ENCODE results near the gene PAN2. TPM values are rescaled to one million over a fixed set of nuclear protein-coding genes. Genes with fewer than 3 reads are reported as not detected.

PAN2 gene
- total RNA-seq, 1 donor from 2014 or later, result 101 TPM

DNA sequence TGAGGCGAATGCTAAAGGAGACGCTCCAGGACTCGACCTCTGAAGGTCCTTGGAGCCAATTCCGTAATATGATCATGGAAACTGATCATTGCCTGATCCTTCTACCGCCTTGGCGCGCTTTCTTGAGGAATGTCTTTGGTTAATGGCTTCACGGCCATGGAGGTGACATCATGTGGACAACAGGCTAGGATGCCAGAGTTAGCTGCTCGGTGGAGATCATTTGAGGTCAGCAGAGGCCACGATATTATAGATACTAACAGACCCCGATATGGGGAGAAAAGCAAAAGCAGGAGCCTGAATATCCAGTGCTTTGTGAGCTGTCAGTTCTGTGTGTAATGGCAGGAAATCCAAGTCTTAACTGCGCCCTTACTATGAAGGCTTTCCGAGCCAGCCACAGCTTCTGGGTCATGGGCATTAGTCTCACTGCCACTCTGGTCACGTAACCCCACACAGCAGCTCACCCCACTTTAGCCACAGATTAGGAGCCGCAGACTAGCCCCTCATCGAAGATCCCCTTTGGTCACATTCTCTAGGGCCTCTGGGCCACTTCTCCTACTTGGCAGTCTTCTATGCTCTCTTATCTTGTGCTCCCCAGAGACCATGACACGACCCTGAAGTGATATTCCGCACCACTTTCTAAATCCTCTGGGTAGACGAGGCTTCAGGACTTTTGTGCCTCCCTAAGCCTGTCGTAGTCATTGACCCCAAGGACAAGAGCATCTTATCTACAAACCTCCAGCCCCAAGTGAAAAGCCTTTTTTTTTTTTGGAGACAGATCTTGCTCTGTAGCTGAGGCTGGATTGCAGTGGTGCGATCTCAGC is 32.9 kb downstream of the PAN2 start:
- H3K27me3 Mint-ChIP-seq (ENCODE audit: unreplicated experiment), result peaks cover 2% of the 10 kb centered on the region
- DNase-seq, result no peak

DNA sequence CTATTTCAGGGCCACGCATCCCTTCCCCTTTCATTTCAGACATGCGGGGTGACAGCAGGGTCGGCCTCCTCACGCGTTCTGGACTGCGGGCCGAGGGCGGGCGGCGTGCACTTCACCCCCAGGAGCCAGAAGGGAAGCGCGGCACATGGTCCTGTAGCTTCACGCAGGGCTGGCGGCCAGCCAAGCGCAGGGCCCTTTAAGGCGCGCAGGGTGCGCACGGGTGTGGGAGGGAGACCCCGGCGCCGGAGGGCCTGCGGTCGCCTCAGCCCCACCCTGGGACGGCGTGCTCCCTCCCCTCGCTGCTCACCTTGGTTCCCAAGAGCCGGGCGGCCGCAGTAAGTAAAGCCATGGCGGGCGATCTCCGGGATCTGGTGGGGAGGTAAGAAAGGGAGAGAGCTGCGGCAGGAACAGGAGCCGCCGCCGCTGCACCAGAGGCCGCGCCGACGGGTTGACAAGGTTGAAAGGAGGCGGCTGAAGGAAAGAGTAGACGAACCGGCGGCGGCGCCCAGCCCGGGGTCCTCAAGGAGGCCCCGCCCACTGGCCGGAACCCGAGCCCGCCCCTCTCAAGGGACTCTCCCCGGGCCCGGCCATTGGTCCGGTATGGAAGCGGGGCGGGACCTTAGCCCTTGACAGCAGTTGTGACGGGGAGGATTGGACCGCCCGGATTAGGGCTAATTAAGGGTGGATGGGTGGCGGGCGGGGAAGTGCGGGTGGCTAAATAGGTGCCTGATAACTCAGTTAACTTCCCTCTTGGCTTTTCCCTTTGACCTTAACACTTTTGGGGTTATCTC is 33.8 kb downstream of the PAN2 start, which contains the start of gene CS:
Gene CS, minus strand, starts transcription at position 478 of the 791 bp plus-strand sequence. Its CDS starts 129 bp downstream, at position 349.
- H3K9me3 Mint-ChIP-seq (ENCODE audit: unreplicated experiment), result peaks cover 12% of the 10 kb centered on the region
- peaks cover 24% of the 10 kb centered on the region for H3K4me1 Mint-ChIP-seq (ENCODE audit: low read depth, unreplicated experiment)
- TF ChIP-seq, protein P1, sequence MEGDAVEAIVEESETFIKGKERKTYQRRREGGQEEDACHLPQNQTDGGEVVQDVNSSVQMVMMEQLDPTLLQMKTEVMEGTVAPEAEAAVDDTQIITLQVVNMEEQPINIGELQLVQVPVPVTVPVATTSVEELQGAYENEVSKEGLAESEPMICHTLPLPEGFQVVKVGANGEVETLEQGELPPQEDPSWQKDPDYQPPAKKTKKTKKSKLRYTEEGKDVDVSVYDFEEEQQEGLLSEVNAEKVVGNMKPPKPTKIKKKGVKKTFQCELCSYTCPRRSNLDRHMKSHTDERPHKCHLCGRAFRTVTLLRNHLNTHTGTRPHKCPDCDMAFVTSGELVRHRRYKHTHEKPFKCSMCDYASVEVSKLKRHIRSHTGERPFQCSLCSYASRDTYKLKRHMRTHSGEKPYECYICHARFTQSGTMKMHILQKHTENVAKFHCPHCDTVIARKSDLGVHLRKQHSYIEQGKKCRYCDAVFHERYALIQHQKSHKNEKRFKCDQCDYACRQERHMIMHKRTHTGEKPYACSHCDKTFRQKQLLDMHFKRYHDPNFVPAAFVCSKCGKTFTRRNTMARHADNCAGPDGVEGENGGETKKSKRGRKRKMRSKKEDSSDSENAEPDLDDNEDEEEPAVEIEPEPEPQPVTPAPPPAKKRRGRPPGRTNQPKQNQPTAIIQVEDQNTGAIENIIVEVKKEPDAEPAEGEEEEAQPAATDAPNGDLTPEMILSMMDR (IDR thresholded peaks at IDR 0.05; ENCODE audit: partially characterized antibody, unreplicated experiment), result no peak
- peak within 1 kb of the TSS; percentile 87 for H3K27ac Mint-ChIP-seq (ENCODE audit: unreplicated experiment)
- H3K4me3 Mint-ChIP-seq (ENCODE audit: unreplicated experiment), result peak within 1 kb of the TSS; percentile 95
- H3K27me3 Mint-ChIP-seq (ENCODE audit: unreplicated experiment), result peaks cover 2% of the 10 kb centered on the region
- no peaks in the 10 kb centered on the region for H3K36me3 Mint-ChIP-seq (ENCODE audit: unreplicated experiment)
- DNase-seq, result peak; percentile 99

More for the DNA sequence above, 32.9 kb downstream of the PAN2 start:
- peak overlapping the region; percentile 87 for H3K27ac Mint-ChIP-seq (ENCODE audit: unreplicated experiment)
- no peaks in the 10 kb centered on the region for H3K36me3 Mint-ChIP-seq (ENCODE audit: unreplicated experiment)
- H3K9me3 Mint-ChIP-seq (ENCODE audit: unreplicated experiment), result peaks cover 14% of the 10 kb centered on the region
- TF ChIP-seq, protein P1 (IDR thresholded peaks at IDR 0.05; ENCODE audit: partially characterized antibody, unreplicated experiment), result no peak
- H3K4me3 Mint-ChIP-seq (ENCODE audit: unreplicated experiment), result peak overlapping the region; percentile 95
- H3K4me1 Mint-ChIP-seq (ENCODE audit: low read depth, unreplicated experiment), result peaks cover 24% of the 10 kb centered on the region

DNA sequence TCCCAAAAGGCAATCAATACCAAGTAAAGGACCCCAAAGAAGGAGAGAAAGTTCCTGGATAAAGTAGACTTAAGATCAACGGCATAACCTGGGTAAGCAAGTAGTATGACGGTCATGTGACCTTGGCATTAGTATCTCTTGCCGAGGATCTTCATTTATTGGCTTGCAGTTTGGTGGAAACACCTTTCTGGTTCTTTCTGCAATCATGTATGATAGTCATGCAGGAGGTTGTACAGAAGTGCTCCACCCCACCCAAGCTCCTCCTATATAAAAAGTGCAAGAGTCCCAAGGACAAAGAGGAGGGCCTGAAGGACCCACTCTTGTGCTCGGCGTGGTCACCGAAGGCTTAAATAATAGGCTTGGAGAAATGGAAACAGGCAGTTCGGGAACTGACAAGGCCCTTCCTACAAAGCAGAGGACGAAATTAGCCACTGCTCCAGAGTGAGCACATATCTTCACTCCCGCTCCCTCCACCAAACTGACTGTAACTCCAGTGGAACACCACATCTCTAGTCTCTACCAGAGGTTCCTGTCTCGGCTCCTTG is 34.4 kb downstream of the PAN2 start:
- Mint-ChIP-seq H3K4me1 (ENCODE audit: low read depth, unreplicated experiment) (peaks cover 24% of the 10 kb centered on the region), H3K36me3 (ENCODE audit: unreplicated experiment) (no peaks in the 10 kb centered on the region), H3K9me3 (ENCODE audit: unreplicated experiment) (peaks cover 12% of the 10 kb centered on the region), H3K4me3 (ENCODE audit: unreplicated experiment) (peak overlapping the region; percentile 95), H3K27me3 (ENCODE audit: unreplicated experiment) (peaks cover 2% of the 10 kb centered on the region), H3K27ac (ENCODE audit: unreplicated experiment) (peak overlapping the region; percentile 87)
- TF ChIP-seq, protein P1 (IDR thresholded peaks at IDR 0.05; ENCODE audit: partially characterized antibody, unreplicated experiment), result no peak
- DNase-seq, result no peak

DNA sequence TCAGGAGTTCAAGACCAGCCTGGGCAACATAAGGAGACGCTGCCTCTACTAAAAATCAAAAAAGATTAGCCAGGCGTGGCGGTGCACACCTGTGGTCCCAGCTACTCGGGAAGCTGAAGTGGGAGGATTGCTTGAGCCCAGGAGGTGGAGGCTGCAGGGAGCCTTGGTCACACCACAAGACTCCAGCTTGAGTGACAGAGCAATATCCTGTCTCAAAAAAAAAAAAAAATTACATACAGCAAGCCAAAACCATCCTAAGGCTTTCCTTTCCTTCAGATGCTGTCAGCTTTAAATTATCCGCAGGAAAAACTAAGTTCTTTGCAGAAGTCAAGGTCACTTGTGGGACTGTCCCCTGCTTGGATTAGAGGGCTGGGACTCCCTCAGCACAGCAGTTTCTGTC is 35.0 kb downstream of the PAN2 start:
- Mint-ChIP-seq H3K4me3 (ENCODE audit: unreplicated experiment) (peak overlapping the region; percentile 95), H3K36me3 (ENCODE audit: unreplicated experiment) (no peaks in the 10 kb centered on the region), H3K4me1 (ENCODE audit: low read depth, unreplicated experiment) (peaks cover 24% of the 10 kb centered on the region), H3K27me3 (ENCODE audit: unreplicated experiment) (peaks cover 2% of the 10 kb centered on the region), H3K9me3 (ENCODE audit: unreplicated experiment) (peaks cover 12% of the 10 kb centered on the region), H3K27ac (ENCODE audit: unreplicated experiment) (peak overlapping the region; percentile 66)
- TF ChIP-seq, protein P1 (IDR thresholded peaks at IDR 0.05; ENCODE audit: partially characterized antibody, unreplicated experiment), result no peak
- no peak for DNase-seq

Measured in glutamatergic neuron (in vitro differentiated cells).